Stimulated activated CD8-positive, alpha-beta memory T cell treated with anti-CD3 and anti-CD28 coated beads, Interleukin-12 subunit alpha, Interleukin-12 subunit beta, amount 100 ng/mL, for 4 hours (primary cell): ENCODE results near the gene MEIOSIN.

Source experiments
- DNase-seq: peaks from one replicate; pipeline ENCODE4 v3.0.0-alpha.2; 2020; ENCODE audit warnings: low read depth

Gene MEIOSIN

DNA sequence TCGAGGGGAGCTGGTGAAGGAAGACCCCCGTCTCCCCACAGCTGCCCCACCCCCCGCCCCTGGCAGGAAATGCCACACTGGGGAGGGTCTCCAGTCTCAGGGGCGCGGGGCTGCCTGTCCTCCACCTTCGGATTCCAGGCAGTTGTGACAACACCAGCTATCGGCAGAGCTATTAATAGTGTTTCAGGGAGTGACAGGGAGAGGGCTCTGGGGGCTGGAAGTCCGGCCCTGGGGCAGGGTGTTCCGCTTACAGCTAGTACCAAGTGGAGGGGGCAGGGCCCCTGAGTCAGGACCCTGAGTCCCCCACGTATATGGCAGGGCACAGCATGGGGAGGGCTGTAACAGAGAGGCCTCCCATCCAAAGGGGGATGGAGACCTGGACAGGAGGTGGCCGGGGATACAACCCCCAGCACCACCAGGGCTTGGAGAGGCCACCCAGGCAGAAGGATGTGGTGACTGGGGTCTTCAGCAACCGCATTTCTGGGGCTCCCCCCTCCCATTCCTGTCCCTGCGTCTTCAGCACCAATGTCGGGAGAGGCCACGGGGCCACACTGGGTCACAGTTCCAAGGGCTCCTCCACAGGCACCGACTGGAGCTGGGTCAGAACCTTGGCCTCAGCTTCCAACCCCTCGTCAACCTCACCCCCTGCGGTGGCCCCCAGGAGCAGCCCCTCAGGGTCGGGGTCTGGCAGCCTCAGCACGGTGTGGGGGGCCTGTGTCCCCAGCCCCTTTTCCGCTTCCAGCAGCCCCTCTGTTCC, 31.9 kb downstream of the MEIOSIN start:
- DNase-seq, result no peak

DNA sequence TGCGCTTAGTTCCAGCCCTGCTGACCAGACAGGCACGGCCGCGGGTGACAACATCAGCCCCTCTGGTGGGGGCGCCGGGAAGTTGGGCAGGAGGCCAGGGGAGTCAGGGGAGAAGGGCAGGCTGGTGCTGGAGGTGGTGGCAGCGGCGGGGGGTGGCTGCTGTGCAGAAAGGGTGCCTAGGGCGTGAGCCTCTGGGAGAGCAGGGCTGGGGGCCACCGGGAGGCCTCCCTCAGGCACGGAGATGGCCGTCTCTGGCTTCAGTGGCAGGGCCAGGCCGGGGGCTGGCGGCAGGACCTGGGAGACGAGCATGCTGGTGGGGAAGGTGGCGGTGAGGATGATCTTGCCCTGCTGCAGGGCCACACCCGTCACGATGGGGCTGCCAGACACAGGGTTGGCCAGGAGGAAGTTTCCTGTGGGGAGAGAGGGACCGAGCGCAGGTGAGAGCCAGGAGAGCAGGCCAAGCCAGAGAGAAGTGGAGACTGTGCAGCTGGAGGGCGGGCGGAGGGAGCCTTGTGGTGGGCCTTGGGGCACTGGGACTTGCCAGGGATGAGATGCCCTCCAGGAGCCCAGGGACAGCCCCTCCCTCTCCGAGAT, 32.6 kb downstream of the MEIOSIN start:
- no peak for DNase-seq

DNA sequence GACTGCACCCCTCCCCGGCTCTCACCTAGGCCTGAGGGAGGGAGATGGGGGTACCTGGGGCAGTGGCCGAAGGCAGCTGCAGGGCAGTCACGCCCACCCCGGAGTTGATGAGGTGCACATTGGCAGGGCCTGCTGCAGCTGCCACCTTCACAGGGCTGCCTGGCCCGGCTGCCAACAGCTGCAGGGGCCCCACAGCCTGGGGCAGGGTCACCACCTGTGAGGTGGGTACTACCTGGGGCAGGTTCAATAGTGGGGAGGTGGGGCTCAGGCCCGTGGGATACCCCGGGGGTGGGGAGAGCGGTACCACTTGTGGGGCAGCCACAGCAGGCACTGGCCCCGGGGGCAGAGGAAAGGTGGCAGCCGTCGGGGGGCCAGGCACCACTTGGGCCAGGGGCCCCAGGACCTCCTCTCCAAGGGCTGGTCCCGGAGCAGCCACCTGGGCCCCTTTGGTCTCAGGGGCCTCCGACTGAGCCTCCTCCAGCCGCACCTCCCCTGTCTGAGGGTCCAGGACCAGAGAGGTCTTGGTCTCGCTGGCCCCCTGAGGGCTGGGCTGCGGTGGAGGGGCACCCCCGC, 33.1 kb downstream of the MEIOSIN start:
- no peak for DNase-seq

DNA sequence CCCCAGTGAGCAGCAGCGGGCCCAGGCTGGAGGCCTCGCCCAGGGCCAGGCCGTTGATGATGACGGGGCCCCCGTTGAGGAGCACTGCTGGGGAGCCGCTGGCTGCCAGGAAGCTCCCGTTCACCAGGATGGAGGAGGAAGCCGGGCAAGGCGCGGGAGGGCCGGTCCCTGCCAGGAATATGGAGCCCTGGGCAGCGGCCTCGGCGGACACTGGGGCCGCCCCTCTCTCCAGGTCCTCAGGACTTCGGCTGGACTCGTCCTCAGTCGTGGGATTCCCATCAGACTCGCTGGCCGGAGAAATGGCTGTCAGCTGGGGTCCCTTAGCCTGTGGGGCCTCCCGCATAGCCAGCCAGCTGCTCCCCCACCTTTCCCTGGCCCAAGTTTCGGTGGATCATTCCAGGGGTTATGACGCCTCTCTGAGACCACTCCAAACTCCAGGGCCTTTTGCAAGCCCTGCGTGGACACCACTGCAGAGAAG, 33.7 kb downstream of the MEIOSIN start:
- DNase-seq, result no peak

DNA sequence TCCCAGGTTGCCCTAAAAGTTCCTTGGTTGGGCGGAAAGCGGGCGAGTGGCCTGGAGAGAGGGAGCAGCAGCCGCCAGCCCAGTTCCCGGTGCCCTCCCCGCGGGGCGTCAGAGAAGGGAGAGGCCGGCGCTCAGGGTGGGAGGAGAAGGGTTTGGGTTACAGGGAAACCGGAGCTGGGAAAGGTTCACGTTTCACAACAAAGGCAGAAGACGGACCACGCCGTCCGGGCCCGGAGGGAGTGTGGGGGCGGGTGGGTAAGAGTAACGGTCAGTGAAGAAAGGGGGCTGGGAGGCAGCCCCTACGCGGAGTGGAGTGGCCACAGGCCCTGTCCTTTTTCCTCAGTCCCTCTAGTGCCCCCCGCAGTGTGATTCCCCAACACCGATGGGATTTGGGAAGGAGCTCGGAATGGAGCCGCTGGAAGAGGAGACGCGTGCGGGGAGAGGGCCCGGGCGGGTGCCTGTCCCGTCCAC, 34.2 kb downstream of the MEIOSIN start:
- no peak for DNase-seq

DNA sequence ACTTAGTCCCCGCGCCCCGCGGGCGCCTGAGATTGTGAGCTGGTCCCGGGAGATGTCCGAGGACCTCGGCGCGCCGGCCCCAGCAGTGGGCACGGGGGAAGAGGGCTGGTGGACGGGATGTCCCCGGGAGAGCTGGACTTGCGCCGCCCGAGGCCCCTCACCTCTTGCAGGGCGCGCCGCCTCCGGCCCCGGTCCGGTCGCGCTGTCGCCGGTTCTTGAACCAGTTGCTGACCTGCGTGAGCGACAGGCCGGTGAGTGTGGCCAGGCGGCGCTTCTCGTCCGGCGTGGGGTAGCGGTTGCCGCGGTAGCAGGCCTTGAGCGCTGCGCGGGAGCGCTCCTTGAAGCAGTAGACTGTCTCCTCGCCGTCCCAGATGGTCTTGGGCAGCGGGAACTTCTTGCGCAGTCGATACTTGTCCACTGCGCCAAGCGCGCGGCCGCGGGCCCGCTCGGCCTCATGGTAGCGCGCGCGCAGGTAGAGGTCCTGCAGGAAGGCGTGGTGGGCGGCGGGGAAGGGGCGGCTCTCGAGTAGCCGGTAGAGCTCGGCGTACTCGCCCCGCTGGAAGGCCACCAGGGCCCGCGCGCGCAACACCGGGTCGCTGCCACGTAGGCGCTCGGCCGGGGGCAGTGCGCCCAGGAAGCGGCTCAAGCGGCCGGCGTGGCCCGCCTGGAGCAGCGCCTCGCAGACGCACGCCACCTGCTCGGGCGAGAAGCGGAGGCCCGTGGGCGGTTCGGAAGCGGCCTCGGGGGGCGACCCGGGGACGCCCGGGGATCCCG, 34.8 kb downstream of the MEIOSIN start:
- no peak for DNase-seq

DNA sequence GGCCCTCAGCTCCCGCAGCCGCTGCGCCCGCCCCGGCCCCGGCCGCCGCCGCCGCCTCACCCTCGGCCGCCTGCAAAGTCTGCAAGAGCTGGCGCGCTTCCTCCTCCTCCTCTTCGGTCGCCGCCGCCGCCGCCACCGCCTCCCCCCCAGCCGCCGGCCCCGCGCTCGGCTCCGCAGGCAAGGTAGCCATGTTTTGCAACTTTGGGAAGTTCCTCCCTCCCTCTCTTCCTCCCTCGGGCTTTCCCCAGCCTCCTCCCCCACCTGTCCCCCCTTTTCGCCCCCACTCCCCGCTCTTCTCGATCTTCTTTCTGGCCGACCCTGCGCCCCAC, 35.4 kb downstream of the MEIOSIN start:
- DNase-seq, result no peak

DNA sequence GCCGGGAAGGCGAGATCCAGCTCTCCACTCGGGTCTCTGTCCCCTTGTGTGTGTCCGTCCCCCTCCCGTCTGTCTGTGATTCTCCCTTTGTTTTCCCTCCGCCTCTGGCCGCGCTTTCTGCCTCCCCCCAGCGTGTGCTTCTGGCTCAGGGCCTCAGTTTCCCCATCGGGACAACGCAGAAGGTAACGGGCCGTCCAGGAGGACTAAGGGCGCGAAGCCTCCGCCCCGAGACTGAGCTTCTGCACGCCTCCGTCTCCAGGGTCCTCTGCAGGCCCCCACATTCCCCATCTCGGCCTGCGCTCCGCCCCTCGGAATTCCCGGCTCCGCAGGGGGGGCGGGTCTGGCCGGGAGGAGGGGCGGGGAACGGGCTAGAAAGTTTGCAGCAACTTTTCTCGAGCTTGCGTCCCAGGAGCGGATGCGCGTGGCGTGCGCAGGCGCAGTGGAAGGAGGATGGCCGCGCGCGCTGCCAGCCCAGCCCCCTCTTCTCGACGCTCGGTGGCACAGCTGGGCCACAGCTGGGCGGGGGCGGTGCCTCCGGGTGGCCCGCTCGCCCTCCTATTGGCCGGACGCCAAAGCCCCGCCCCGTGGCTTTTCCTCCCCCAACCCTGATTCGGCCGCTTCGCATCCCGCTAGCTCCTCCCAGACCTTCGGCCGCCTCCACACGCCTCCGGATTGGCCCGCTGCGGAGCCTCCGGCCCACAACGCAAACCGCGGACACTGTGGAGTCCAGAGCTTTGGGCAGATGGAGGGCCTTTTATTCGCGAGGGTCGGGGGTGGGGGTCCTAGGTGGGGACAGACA, 35.9 kb downstream of the MEIOSIN start, which contains the start of gene SIX5:
Gene SIX5, minus strand, starts transcription at position 269 of the 799 bp plus-strand sequence. CDS start 408 bp downstream, outside the sequence.
- DNase-seq, result peak; percentile 87

DNA sequence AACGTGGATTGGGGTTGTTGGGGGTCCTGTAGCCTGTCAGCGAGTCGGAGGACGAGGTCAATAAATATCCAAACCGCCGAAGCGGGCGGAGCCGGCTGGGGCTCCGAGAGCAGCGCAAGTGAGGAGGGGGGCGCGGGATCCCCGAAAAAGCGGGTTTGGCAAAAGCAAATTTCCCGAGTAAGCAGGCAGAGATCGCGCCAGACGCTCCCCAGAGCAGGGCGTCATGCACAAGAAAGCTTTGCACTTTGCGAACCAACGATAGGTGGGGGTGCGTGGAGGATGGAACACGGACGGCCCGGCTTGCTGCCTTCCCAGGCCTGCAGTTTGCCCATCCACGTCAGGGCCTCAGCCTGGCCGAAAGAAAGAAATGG, 36.6 kb downstream of the MEIOSIN start:
- no peak for DNase-seq

DNA sequence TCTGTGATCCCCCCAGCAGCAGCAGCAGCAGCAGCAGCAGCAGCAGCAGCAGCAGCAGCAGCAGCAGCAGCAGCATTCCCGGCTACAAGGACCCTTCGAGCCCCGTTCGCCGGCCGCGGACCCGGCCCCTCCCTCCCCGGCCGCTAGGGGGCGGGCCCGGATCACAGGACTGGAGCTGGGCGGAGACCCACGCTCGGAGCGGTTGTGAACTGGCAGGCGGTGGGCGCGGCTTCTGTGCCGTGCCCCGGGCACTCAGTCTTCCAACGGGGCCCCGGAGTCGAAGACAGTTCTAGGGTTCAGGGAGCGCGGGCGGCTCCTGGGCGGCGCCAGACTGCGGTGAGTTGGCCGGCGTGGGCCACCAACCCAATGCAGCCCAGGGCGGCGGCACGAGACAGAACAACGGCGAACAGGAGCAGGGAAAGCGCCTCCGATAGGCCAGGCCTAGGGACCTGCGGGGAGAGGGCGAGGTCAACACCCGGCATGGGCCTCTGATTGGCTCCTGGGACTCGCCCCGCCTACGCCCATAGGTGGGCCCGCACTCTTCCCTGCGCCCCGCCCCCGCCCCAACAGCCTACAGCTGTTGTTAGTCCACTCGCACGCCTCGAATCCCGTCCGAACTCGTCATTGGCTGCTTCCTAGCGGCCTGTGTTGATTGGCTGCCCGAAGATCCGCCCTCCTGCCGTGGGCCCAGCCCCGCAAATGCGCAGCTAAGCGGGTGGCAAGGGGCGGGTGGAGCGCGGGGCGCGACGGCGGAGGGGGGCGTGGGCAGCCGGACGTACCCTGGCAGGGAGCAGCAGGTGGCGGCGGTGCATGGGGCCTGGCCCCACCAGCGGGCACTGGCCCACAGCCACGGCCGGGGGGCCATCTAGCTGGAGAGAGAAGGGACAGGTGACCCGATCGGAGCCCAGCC, 37.2 kb downstream of the MEIOSIN start:
- DNase-seq, result peak; percentile 85

DNA sequence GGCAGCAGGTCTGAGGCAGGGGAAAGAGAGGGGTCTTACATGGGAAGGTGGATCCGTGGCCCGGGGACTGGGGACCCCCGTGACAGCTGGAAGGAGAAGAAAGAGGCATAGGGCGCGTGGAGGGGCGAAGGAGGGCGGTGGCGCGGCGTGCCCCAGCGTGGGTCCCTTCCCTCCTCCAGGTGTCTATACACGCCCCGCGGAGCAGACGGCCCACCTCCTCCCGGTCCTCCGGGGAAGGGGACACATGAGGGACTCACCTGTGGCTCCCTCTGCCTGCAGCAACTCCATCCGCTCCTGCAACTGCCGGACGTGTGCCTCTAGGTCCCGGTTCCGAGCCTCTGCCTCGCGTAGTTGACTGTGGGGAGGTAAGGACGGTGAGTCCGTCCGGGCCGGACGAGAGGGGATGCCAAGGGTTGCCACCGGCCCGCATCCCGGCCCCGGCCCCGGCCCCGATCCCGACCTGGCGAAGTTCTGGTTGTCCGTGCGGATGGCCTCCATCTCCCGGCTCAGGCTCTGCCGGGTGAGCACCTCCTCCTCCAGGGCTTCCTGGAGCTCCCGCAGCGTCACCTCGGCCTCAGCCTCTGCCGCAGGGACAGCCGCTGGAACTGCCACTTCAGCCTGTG, 38.2 kb downstream of the MEIOSIN start:
- DNase-seq, result no peak

DNA sequence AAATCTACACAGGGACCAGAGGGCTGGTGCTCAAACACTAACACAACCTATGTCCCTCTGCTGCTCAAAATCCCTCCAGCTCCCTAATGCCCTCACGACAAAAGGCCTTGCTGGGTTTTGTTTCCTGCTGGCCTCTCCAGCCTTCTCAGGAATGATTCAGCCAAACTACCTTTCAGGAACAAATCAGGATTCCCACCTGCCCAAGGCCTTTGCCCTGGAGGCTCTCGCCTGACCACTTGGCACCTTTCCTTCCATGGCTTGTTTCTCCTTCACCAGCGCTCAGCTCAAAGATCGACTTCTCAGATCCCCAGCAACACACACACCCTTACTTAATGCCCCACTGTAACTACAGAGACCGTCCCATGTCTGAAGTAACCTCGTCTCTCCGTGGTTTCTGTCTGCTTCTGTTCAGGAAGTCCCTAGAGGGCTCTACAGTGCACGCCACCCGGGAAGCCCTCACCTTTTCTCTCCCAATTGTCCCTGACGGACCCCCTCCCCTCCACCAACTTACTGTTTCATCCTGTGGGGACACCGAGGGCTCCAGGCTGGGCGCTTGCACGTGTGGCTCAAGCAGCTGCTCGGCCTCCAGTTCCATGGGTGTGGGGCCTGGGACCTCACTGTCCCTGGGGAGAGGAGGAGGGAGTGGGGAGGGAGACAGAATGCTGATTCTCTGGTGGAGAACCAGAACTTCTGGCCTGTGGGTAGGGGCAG, 39.0 kb downstream of the MEIOSIN start:
- DNase-seq, result no peak

DNA sequence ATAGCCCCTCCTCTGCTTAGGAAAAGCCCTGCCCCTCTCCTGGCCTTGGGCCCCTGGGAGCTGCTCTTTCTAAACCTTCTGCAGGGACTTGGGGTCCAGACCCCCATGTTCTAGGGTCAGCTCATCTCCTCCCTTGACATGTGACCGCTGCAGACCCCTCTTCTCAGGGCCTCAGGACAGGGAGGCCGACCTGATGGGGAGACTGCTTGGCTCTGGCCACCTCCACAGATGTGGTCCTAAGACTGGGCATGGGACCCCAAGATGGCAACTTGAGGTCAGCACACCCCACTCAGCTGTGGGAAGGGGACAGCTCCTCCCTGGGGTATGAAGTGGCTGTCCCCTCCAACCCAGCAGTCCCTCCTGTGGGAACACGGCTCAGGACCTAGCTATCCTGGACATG, 39.7 kb downstream of the MEIOSIN start:
- no peak for DNase-seq

DNA sequence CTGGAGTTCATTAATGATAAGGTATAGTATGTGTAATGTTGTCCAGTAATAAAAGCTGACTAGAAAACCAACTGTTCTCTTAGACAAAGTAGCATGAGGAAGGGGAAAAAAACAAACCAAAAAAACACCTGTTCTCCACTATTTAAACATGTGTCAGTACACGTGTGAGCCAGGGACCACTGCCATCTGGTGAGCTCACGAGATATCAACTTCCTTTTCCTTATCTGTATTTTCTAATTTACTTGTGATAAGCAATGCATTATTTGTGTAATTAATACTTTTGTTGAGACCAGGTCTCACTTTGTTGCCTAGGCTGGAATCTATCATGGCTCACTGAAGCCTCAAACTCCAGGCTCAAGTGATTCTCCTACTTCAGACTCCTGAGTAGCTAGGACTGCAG, 40.1 kb downstream of the MEIOSIN start:
- DNase-seq, result no peak

DNA sequence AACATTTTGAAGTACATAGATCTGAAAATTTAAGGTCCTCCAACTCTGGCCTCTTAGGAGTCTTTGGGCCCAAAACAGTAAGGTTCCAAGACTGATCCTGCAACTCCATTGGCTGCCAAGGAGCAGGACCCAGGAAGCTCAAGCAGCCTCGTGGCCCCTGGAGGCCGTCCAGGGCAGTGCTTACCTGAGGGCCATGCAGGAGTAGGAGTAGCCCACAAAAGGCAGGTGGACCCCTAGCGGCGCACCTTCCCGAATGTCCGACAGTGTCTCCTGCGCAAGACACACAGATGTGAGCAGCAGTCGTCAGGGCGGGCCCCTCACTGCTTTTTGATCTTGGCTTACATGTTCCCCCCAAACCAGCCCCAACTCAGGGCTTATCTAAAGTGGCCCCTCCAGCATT, 41.5 kb downstream of the MEIOSIN start:
- no peak for DNase-seq

DNA sequence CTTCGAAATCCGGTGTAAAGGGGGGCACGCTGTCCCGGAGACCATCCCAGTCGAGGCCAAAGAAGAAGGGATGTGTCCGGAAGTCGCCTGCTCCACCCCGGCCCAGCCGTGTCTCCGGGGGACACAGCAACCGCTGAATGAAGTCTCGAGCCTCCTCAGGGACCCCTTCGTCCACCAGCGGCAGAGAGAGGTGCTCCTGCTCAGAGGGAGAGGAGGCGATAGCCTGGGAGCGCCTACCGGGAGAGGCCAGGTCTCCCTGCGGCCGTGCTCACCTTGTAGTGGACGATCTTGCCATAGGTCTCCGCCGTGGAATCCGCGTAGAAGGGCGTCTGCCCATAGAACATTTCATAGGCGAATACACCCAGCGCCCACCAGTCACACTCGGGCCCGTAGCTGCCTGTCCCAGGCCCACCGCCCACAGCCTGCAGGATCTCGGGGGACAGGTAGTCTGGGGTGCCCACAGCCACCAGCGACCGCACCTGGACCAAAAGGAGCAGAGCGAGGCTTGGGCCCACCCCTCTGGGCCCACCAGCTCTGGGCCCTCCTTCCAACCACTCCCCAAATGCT, 44.2 kb downstream of the MEIOSIN start:
- DNase-seq, result no peak

DNA sequence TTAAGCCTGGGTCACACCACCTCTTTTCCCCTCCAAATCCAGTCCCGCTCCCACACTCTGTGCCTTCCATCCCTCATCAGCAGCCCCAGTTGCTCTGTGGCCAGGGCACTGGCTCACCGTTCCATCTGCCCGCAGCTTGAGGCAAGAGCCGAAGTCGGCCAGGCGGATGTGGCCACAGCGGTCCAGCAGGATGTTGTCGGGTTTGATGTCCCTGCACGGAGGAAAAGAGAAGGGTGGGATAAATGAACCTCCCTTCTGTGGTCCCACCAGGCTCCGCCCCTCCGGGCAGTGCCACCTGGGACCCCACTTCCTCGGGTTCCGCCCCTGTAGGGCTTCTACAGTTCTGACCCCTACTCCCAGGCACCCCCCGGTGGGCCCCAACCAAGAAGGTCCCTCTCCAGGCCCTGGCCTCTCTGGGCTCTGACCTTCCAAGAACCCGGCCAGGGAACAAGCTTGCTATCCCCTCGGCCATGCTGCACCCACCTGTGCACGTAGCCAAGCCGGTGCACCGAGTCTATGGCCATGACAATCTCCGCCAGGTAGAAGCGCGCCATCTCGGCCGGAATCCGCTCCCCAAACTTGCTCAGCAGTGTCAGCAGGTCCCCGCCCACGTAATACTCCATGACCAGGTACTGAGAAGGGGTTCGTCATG, 44.9 kb downstream of the MEIOSIN start:
- no peak for DNase-seq

DNA sequence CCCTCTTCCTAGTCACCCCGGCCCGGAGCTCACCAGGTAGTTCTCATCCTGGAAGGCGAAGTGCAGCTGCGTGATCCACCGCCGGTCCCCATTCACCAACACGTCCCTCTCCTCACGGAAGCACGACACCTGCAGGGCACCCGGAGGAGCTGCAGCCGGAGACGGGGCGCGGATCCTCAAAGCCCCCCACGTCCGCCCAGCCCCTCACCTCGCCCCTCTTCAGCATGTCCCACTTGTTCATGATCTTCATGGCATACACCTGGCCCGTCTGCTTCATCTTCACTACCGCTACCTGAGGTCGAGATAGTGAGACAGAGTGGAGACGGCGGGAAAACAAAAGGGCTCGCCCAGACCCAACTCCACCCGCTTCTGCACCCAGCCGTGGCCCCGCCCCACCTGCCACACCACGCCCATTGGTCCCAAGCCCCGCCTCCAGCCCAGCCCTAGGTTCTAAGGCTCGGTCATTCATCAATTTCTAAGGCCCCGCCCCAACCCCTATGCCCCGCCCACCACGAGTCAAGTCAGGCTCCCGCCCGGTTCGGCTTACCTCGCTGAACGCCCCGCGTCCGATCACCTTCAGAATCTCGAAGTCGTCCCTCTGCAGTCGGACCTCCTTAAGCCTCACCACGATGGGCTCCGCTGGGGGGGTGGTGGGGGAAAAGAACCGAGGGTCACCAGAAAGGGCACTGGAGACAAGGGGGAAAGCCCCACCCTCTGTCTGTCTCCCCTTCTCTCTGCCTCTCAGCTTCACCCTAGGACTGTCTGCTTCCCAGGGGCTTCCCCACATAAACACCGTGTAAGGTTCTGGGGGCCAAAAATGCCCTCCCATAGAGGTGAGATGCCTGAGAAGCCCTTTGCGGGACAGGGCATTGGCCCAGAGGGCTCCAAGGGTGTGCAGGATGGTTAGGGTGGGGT, 46.2 kb downstream of the MEIOSIN start:
- peak; percentile 59 for DNase-seq
